H9 (cell line): ENCODE data around the gene SIRT7. TPM values are rescaled to one million over a fixed set of nuclear protein-coding genes. Genes with fewer than 3 reads are reported as not detected.

Source experiments
- DNase-seq: peaks from one replicate; pipeline ENCODE4 v3.0.0-alpha.2; 2017
- H2AFZ ChIP-seq: one replicate; pipeline ENCODE4 v1.6.1; 2013; ENCODE audit warnings: mild to moderate bottlenecking, low read length, control low read depth, moderate library complexity
- H2AK5ac ChIP-seq: 2 replicates; pipeline ENCODE4 v1.6.1; 2013; ENCODE audit warnings: low read length, control low read depth, mixed read lengths; ENCODE audit not compliant: insufficient read length
- H2BK120ac ChIP-seq: one replicate; pipeline ENCODE4 v1.6.1; 2013; ENCODE audit warnings: low read depth, mild to moderate bottlenecking, low read length, control low read depth, inconsistent platforms; ENCODE audit not compliant: poor library complexity, severe bottlenecking
- H2BK12ac ChIP-seq: 2 replicates; pipeline ENCODE4 v1.6.1; 2013; ENCODE audit warnings: low read length, control low read depth, mixed read lengths, low read depth; ENCODE audit not compliant: insufficient read length
- H2BK15ac ChIP-seq: 2 replicates; pipeline ENCODE4 v1.6.1; 2013; ENCODE audit warnings: low read depth, low read length, control low read depth
- H2BK20ac ChIP-seq: one replicate; pipeline ENCODE4 v1.6.1; 2013; ENCODE audit warnings: low read depth, mild to moderate bottlenecking, low read length, control low read depth, inconsistent platforms; ENCODE audit not compliant: poor library complexity, severe bottlenecking
- H2BK5ac ChIP-seq: 2 replicates; pipeline ENCODE4 v1.6.1; 2013; ENCODE audit warnings: low read length, control low read depth, mixed read lengths; ENCODE audit not compliant: insufficient read length
- H3K14ac ChIP-seq: 2 replicates; pipeline ENCODE4 v1.6.1; 2013; ENCODE audit warnings: low read length, control low read depth; ENCODE audit not compliant: insufficient read depth
- H3K18ac ChIP-seq: 2 replicates; pipeline ENCODE4 v1.6.1; 2013; ENCODE audit warnings: low read depth, mild to moderate bottlenecking, mixed read lengths, low read length, control low read depth; ENCODE audit not compliant: insufficient read length
- H3K23ac ChIP-seq: 2 replicates; pipeline ENCODE4 v1.6.1; 2013; ENCODE audit warnings: low read length, control low read depth, mixed read lengths, low read depth; ENCODE audit not compliant: insufficient read length
- H3K23me2 ChIP-seq: 2 replicates; pipeline ENCODE4 v1.6.1; 2013; ENCODE audit warnings: low read depth, mild to moderate bottlenecking, mixed read lengths, low read length, control low read depth; ENCODE audit not compliant: insufficient read length, poor library complexity, severe bottlenecking
- H3K27ac ChIP-seq: 2 replicates; pipeline ENCODE4 v1.5.1; 2013; ENCODE audit warnings: low read length, control low read depth, mixed read lengths, low read depth; ENCODE audit not compliant: insufficient read length
- H3K27me3 ChIP-seq: 2 replicates; pipeline ENCODE4 v1.6.1; 2013; ENCODE audit warnings: low read length, control low read depth, inconsistent platforms; ENCODE audit not compliant: insufficient read depth
- H3K4ac ChIP-seq: 2 replicates; pipeline ENCODE4 v1.6.1; 2013; ENCODE audit warnings: low read depth, mild to moderate bottlenecking, control low read depth, inconsistent platforms, low read length, moderate library complexity
- H3K4me1 ChIP-seq: 2 replicates; pipeline ENCODE4 v1.6.1; 2013; ENCODE audit warnings: low read length, control low read depth, inconsistent platforms; ENCODE audit not compliant: insufficient read depth
- H3K4me2 ChIP-seq: 2 replicates; pipeline ENCODE4 v1.6.1; 2013; ENCODE audit warnings: low read length, control low read depth, mixed read lengths; ENCODE audit not compliant: insufficient read length, insufficient read depth
- H3K56ac ChIP-seq: 2 replicates; pipeline ENCODE4 v1.6.1; 2013; ENCODE audit warnings: low read depth, mild to moderate bottlenecking, mixed read lengths, low read length, control low read depth; ENCODE audit not compliant: insufficient read length
- H3K79me1 ChIP-seq: 2 replicates; pipeline ENCODE4 v1.6.1; 2013; ENCODE audit warnings: low read depth, mild to moderate bottlenecking, moderate library complexity, low read length, control low read depth, inconsistent platforms; ENCODE audit not compliant: insufficient read depth, poor library complexity, severe bottlenecking
- H3K79me2 ChIP-seq: 2 replicates; pipeline ENCODE4 v1.6.1; 2013; ENCODE audit warnings: low read length, control low read depth, inconsistent platforms; ENCODE audit not compliant: insufficient read depth
- H3K9ac ChIP-seq: 2 replicates; pipeline ENCODE4 v1.6.1; 2013; ENCODE audit warnings: low read length, control low read depth, mixed read lengths; ENCODE audit not compliant: insufficient read length; ENCODE audit errors: extremely low read depth
- H3K9me3 ChIP-seq: one replicate; pipeline ENCODE4 v1.6.1; 2013; ENCODE audit warnings: low read depth, low read length, inconsistent platforms; ENCODE audit not compliant: control insufficient read depth
- H3T11ph ChIP-seq: one replicate; pipeline ENCODE4 v1.6.1; 2013; ENCODE audit warnings: mild to moderate bottlenecking, low read length, control low read depth, inconsistent platforms
- H4K20me1 ChIP-seq: one replicate; pipeline ENCODE4 v1.6.1; 2013; ENCODE audit not compliant: control insufficient read depth, insufficient read length, insufficient read depth
- H4K5ac ChIP-seq: 2 replicates; pipeline ENCODE4 v1.6.1; 2013; ENCODE audit warnings: low read depth, mild to moderate bottlenecking, mixed read lengths, low read length, control low read depth; ENCODE audit not compliant: insufficient read length
- H4K8ac ChIP-seq: replicated peaks from 2 replicates; pipeline ENCODE4 v1.6.1; 2013; ENCODE audit warnings: low read length, control low read depth, mixed read lengths, low read depth; ENCODE audit not compliant: insufficient read length
- H4K91ac ChIP-seq: 2 replicates; pipeline ENCODE4 v1.6.1; 2013; ENCODE audit warnings: low read depth, mild to moderate bottlenecking, moderate library complexity, mixed read lengths, low read length, control low read depth; ENCODE audit not compliant: insufficient read length
- H3K27ac Mint-ChIP-seq, 3 experiments: 2 replicates in 2 of 3; 3 replicates in 1 of 3; pipeline ENCODE4 v1.8.0; 2020 to 2021; ENCODE audit warnings: mixed read lengths in 3 of 3, mild to moderate bottlenecking in 1 of 3, moderate library complexity in 1 of 3
- H3K27me3 Mint-ChIP-seq: 2 replicates; pipeline ENCODE4 v1.8.0; 2021; ENCODE audit warnings: low read depth, mild to moderate bottlenecking, moderate library complexity, mixed read lengths
- H3K36me3 Mint-ChIP-seq, 3 experiments: 2 replicates in 2 of 3; 3 replicates in 1 of 3; pipeline ENCODE4 v1.8.0; 2020 to 2021; ENCODE audit warnings: low read depth in 3 of 3, mixed read lengths in 3 of 3; ENCODE audit not compliant: insufficient read depth in 1 of 3
- H3K4me1 Mint-ChIP-seq, 2 experiments: 2 replicates each; pipeline ENCODE4 v1.8.0; 2020; ENCODE audit warnings: mixed read lengths in 2 of 2
- H3K4me3 Mint-ChIP-seq, 2 experiments: 2 replicates in 1 of 2; 3 replicates in 1 of 2; pipeline ENCODE4 v1.8.0; 2020 to 2021; ENCODE audit warnings: mild to moderate bottlenecking in 2 of 2, mixed read lengths in 2 of 2, moderate library complexity in 1 of 2
- H3K9me3 Mint-ChIP-seq, 2 experiments: 2 replicates in 1 of 2; 3 replicates in 1 of 2; pipeline ENCODE4 v1.8.0; 2020; ENCODE audit warnings: mild to moderate bottlenecking in 2 of 2, mixed read lengths in 2 of 2, moderate library complexity in 1 of 2
- WGBS: extraction: QIAGEN DNeasy Blood & Tissue Kit; methylation state at CpG from one replicate; pipeline ENCODE4 v1.1.7; 2013; ENCODE audit warnings: missing lambda C conversion rate, low lambda C conversion rate, mixed read lengths; ENCODE audit not compliant: insufficient read length; ENCODE audit errors: extremely low coverage; 5-methylcytosine and 5-hydroxymethylcytosine counted together
- total RNA-seq: library from RNA; stranded (reverse); gene quantifications from 2 replicates; pipeline ENCODE4 v1.2.1, GENCODE V29; 2021
- TF ChIP-seq, protein P1 (sequence below): fragments of 200-600 bp; sonication (generic); conservative IDR thresholded peaks from 3 replicates; pipeline ENCODE4 v1.8.0; 2021; ENCODE audit warnings: antibody characterized with exemption, mild to moderate bottlenecking

Gene SIRT7
- total RNA-seq, 1 experiment from 2014 or later = 29.7 TPM

DNA sequence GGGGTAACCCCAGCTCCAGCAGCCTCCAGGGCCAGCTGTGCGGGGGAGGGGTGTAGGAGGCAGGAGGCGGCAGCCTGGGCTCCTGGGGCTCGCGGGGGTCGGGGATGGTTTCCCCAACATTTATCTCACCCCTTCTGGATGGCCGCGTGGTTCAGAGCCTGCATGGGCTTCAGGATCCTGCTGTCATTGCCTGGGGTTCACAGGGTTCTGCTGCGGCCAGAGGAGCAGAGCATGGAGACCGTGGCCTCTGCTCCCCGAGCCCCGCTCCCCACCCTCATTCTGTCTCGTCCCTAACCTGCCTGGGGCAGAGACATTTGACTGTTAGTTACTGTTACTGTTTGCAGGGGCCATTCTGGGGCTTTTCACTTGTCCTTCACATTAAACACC lies 24.2 kb upstream of the SIRT7 start:
- no peak overlapping the region for H4K91ac ChIP-seq
- H3K9ac ChIP-seq = no peak overlapping the region
- Mint-ChIP-seq H3K27me3 (peaks cover 78% of the 10 kb centered on the region), H3K27ac (no peak overlapping the region), H3K9me3 (no peaks in the 10 kb centered on the region), H3K4me1 (peaks cover 11 to 22% of the 10 kb centered on the region in 2 experiments), H3K4me3 (peak overlapping the region in 1 of 2 experiments; percentile 51; a peak in 3 of 5 replicates), H3K36me3 (no peaks in the 10 kb centered on the region)
- TF ChIP-seq, protein P1, sequence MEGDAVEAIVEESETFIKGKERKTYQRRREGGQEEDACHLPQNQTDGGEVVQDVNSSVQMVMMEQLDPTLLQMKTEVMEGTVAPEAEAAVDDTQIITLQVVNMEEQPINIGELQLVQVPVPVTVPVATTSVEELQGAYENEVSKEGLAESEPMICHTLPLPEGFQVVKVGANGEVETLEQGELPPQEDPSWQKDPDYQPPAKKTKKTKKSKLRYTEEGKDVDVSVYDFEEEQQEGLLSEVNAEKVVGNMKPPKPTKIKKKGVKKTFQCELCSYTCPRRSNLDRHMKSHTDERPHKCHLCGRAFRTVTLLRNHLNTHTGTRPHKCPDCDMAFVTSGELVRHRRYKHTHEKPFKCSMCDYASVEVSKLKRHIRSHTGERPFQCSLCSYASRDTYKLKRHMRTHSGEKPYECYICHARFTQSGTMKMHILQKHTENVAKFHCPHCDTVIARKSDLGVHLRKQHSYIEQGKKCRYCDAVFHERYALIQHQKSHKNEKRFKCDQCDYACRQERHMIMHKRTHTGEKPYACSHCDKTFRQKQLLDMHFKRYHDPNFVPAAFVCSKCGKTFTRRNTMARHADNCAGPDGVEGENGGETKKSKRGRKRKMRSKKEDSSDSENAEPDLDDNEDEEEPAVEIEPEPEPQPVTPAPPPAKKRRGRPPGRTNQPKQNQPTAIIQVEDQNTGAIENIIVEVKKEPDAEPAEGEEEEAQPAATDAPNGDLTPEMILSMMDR = no peak
- H4K20me1 ChIP-seq = no peaks in the 10 kb centered on the region
- H2AK5ac ChIP-seq = no peak overlapping the region
- no peak overlapping the region for H4K5ac ChIP-seq
- WGBS = no CpG with 5 or more reads among the region's 12 CpGs
- H3K14ac ChIP-seq = no peak overlapping the region
- H2BK12ac ChIP-seq = no peak overlapping the region
- no peak overlapping the region for H2BK5ac ChIP-seq
- no peak for DNase-seq
- no peak overlapping the region for H3K56ac ChIP-seq
- H3K4me1 ChIP-seq = no peaks in the 10 kb centered on the region; the same call in 1 of the 2 replicates
- no peak overlapping the region for H3K23ac ChIP-seq
- H2AFZ ChIP-seq = no peak overlapping the region
- no peak overlapping the region for H4K8ac ChIP-seq
- no peak overlapping the region for H2BK20ac ChIP-seq
- H2BK15ac ChIP-seq = no peak overlapping the region
- H3K4ac ChIP-seq = no peak overlapping the region
- H3K4me2 ChIP-seq = peak overlapping the region; percentile 17
- no peak overlapping the region for H3T11ph ChIP-seq
- H3K27me3 ChIP-seq = no peaks in the 10 kb centered on the region
- H3K9me3 ChIP-seq = no peaks in the 10 kb centered on the region
- no peak overlapping the region for H3K27ac ChIP-seq
- H3K79me1 ChIP-seq = no peaks in the 10 kb centered on the region
- peaks cover 4% of the 10 kb centered on the region for H3K23me2 ChIP-seq
- no peak overlapping the region for H3K18ac ChIP-seq
- H3K79me2 ChIP-seq = no peaks in the 10 kb centered on the region
- no peak overlapping the region for H2BK120ac ChIP-seq
